Left hindlimb (tissue), 1 donor: ENCODE measurements around the gene MSMB.
"Not testable (repeated sequence)": the region's sequence is repeated elsewhere in the genome, so short reads cannot be mapped to it uniquely, and the experiment has no call there.

Experiments
- DNase-seq: peaks from one replicate; pipeline ENCODE4 v3.0.0-alpha.2; 2018

MSMB gene, protein sequence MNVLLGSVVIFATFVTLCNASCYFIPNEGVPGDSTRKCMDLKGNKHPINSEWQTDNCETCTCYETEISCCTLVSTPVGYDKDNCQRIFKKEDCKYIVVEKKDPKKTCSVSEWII

DNA sequence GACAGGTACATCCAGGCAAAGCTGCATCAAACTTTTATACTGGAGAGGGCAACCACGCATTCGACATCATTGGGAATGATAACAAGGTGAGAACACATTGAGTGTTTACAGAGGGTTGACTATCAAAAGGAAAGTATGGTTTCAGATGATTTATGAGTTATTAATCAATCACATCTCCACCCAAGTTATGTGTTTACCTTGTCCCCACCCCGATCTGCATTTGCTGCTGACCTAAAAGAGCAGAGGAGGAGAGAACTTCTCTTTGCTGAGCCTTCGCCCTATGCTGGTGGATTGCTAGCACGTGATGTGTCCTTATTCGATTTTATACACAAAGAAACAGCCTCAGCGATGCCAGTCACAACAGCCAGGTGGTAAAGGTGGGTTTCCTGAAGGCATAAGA lies at the start of gene MSMB:
TSS of gene MSMB (minus strand) at position 9 of the 400 bp plus-strand sequence. CDS start 32 bp downstream, outside the sequence.
- DNase-seq, result no peak

DNA sequence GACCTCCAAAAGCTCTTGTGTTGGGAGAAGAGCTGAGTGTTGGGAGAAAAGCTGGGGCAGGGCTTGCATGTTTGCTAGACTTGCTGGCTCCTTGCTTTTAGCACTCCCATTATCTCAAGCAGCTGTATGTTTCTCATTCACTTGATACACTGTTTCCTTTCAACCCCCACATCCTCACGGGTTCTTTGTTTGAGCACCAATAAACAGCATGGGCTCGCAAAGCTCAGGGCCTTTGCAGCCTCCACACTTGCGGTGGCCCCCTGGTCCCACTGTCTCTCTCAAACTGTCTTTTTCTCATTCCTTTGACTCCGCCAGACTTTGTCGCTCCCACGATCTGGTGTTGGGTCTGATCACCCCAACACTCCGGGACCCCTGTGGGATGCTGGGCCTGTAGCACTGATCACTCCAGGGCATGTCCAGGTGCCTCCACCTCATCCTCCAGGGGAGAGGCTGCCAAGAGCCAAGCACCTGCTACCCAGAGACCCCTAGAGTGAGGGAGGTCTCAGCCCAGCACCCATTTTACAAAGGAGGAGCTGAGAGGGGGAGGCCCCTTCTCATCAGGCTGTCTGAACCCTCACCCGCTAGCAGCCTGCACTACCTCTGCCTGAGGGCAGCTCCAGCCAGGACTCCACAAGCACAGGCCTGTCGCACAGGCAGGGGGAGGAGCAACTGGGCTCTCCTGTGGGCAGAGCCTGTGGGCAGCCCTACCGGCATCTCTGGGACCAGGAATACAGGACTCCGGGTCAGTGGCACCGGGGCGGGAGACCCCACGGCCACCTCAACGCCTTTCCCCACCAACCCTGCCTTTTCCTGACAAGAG lies 49.1 kb upstream of the MSMB start:
- no peak for DNase-seq

DNA sequence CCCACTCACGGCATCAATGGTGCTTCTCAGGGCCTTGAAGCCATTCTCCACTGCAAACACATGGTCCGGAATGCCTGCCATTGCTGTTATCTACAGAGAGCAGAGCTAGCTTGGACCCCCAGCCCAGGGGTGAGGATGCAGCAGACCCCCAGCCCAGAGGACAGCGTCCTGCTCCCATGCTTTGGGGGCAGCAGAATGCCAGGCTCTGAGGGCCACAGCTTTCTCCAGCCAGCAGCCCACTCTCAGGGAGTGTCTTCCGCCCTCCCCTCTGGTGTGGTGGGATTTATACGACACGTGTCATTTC lies 48.1 kb upstream of the MSMB start:
- no peak for DNase-seq

DNA sequence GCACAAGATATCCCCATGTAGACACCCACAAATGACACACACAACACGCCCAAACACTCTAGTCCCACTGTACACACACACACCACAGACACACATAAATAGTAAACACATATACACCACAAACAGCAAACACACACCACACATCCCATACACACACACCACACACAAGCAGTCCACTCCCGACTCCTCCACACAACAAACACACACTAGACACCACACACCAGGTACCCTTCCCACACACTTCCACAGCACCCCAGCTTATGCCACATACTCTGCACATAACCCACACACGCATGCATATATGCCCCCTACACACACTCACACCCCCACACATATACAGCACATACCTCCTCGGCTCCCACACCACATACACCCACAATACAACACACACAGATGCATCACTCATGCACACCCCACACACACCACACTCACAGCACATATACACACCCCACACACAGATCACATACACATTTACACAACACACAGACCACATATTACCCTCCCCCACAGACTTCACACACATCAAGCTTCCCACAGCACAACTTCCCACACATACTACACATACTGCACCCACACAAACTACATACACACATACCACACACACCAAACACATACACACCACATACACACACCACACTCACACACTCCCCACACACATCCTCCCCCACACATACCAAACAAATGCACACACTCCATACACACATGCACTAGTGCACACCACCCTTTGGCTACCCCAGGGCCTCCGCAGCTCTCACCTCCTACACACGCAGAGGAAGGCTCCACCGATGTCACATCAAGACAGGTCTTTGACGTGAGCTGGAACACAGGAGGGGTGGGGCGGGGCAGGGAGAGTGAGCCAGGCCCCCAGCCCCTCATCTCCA lies 47.5 kb upstream of the MSMB start:
- DNase-seq, result not testable (repeated sequence)

DNA sequence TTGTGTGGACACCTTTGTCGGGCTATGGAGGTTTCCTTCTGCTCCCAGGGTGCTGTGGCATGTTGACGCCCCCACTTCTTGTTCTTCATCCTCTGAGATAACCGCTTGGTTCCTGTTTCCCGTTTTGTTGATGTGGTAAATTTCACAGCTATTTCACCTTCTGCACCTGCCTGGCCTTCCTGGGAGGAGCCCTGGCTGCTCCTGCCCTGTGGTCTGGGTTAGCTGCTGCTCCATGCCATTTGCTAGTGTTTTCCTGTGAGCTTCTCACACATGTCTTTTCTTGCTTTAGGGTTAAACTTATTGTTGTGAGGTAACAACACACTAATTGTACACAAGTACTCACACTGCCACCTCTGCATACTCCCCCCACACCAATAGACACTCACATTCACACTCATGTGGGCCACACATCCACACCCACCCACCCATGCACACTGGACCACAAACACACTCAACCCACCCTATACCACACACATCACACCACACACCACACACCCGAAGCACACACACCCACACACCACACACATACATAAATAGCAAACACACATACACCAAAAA lies 46.5 kb upstream of the MSMB start:
- DNase-seq, result no peak

DNA sequence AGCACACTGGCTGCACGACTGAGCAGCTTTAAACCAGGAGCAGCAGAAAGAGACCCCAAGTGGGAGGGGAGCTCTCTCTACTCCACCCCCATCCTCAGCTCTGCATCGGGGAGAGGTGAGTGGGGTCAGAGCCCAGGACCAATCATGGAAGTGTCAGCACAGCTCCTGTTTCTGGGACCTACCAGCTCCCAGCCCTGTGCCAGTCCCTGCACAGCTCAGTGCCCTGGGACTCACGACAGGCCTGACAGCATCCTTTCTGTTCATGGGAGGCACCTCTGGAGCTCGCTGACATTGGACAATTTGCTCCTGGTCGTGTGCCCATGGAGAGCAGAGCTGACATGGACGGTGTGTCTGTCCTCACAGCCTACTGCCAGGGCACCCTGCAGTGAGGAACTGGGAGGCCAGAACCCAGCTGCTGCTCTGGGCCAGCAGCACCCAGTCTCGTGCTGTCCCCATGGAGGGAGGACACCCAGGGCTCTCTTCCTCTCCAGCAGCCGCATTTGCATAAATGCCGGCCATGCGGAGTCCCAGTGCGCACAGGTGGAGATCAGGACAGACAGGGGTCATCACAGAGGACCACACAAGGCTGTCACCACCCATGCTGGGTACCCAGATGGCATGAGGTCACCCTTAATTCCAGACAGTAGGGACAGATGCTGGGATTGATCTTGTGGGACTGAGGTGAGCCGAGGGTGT lies 45.9 kb upstream of the MSMB start:
- DNase-seq, result no peak

DNA sequence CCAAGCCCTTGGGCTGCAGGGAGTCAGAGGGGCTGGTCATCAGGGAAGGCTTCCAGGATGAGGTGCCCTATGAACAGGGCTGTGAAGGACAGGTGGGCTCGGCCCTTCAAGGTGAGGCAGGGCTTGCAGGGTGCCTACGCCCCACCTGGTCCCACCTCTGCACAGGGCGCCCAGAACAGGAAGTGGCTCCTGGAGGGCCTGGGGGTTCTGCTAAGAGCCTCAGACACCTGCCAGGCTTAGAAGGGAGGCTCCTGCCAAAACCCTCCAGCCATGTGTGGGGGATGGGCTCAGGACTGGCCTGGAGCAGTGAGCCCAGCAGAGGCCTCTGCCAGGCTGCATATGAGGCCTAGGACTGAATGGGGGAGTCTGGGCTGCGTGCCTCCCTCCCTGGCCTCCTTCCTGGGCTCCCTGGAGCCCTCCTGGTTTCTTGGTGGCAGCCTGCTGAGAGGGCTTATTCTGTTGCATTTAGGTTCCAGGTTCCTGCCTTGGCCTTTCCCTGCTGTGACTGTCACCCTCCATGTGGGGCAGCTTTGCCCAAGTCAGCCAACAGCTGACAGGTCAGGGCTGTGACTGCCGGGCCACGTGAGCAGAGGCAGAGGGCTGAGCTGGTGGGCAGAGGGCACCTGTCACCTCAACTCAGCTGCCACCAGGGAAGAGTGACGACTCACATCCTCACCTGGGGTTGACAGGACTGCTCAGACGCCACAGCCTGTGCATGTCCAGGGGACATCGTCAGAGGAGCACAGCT lies 45.2 kb upstream of the MSMB start:
- DNase-seq, result no peak

DNA sequence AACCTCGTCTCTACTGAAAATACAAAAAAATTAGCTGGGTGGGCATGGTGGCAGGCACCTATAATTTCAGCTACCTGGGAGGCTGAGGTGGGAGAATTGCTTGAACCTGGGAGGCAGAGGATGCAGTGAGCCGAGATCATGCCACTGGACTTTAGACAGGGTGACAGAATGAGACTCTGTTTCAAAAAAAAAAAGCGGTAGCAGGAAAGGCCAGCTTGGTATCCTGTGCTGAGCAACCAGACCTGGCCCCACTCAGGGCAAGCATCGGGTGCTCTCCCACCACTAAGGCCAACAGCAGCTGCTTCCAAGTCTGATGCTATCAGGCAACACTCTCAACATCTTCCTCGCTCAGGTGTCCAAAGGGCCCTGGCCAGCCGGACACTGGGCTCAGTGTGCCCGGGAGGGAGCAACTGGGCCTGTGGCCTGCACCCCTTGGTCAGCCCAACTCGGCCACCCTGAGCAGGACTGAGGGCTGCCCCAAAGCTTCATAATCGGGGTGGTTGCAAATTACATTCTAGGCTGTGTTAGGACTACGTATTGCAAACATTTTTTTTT lies 44.3 kb upstream of the MSMB start:
- DNase-seq, result no peak

DNA sequence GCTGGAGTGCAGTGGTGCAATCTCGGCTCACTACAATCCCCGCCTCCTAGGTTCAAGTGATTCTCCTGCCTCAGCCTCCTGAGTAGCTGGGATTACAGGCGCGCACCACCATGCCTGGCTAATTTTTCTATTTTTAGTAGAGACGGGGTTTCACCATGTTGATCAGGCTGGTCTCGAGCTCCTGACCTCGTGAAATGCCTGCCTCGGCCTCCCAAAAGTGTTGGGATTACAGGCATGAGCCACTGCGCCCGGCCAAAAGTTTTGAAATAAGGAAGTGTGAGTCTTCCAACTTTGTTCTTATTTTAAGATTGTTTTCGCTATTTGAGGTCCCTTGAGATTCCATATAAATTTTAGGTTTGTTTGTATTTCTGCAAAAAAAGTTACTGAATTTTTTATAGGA lies 41.3 kb upstream of the MSMB start:
- not testable (repeated sequence) for DNase-seq

DNA sequence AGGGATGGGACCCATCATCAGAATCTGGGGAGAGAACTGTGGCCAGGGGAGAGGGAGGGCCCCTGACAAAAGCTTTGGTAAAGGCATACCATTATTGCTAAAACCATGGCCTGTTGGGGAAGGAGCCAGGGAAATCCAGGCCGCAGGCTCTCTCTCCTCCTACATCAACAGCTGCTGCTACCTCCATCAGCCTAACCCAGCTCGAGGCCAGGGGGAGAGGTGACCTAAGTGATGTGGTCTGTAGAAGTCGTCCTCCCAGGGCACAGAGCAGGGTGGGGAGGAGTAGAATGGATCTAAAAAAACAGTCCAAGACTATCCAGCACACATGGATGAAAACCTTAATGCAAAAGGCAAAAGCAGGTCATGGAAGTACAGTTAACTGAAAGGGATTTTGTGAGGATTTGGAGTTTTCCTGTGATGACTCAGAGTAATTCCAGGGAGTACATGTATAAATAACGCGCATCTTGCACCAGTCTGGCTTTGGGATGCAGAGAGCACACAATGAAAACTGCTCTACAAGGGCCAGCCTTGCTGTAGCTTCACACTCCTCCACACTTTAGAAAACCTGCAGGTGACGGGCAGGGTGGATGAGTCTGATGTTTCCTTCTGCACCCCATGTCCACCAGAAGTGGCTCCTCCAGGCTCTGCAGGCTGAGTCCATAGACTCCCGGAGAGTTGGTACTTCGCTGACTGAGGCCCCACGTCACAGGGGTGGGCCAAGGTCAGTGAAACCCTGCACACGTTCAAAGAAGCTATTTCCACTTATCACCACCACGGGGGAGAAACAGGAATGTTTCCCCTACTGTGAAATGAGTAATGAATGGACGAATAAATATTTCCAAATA lies 38.5 kb upstream of the MSMB start:
- DNase-seq, result no peak

DNA sequence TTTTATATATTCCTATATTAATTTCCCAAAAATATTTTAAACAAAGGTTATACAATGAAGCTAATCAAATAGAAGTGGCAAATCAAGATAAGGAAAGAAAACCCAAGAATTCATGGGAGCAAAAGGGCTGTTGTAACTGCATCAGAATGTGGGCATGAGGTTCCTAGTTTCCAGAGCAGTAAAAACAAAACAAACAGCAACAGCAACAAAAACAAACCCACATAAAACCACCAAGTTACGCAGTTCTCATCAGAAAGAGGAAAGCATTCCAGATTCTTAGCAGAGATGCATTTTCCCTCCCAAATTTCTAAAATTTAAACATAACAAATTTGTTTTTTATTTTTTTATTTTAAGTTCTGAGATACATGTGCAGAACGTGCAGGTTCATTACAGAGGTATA lies 34.8 kb upstream of the MSMB start:
- DNase-seq, result no peak

DNA sequence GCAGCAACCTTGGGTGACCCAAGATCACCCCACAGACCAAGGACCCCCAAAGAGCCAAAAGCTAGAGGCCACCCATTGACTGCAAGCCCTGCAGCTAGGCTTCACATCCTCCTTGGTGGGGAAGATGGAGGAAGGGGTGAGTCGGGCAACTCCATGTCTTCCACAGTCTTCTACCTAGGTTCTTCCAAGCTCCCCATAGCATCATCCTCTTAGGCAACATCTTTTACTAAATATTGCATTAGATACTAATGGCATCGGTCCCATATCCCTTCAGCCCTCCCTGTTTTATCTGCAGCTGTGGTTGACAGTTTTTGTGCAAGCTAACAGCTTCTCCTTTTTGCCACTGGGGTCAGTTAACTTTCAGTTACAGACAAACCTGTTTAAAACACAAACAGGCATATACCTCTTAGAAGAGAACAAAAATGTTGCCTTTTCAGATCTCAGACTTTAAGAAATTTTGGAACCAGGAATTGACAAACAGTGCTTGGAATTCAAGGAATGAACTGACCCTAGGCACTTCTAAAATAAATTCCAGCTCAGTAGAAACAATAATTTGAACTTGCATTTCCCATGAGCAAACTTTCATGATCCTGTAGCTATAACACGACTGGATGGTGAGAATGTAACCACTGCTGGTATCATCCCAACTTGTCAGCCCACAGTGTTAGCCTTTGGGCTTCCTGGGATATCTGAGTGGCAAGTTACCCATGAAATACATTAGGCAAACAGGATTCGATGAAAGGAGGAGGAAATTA lies 33.9 kb upstream of the MSMB start:
- no peak for DNase-seq

DNA sequence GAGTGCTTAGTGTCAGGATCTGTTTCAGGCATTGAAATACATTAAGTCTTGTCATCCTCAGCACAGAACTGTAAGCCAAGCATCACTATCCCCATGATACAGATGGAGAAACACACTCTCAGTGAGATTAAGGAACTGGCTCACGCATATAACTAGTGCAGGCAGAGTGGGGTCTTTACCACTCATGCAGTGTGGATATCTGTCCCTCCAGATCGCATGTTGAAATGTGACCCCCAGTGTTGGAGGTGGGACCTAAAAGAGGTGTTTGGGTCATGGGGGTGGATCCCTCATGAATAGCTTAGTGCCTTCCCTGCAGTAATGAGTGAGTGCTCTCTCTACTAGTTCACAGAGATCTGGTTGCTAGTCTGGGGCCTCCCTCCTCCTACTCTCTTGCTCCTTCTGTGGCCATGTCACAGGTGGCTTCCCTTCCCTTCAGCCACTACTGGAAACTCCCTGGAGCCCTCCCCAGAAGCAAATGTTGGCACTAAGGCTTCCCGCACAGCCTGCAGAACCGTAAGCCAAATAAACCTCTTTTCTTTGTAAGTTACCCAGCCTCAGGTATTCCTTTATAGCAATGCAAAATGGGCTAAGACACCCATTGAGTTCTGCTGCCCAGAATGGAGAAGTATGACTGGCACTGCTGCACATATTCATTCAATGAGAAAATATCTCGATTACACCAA lies 31.8 kb upstream of the MSMB start:
- DNase-seq, result no peak

DNA sequence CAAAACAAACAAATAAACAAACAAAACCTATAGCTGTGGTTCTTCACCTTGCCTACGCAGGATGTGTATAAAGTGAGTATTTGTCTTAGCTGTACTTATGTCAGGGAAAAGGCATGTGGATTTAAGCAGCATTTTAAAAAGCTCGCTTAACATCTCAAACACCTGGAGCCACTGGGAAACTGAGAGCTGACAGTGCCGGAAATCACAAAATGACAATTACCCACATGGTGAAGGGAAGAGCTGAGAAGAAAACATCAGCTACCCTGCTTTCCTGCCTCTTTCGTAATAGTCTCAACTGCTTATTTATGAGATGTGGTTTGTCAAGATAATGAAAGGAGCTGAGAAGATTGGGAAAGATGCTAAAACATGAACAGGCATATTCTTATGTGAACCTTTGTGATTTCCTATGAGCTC lies 31.1 kb upstream of the MSMB start:
- DNase-seq, result no peak

DNA sequence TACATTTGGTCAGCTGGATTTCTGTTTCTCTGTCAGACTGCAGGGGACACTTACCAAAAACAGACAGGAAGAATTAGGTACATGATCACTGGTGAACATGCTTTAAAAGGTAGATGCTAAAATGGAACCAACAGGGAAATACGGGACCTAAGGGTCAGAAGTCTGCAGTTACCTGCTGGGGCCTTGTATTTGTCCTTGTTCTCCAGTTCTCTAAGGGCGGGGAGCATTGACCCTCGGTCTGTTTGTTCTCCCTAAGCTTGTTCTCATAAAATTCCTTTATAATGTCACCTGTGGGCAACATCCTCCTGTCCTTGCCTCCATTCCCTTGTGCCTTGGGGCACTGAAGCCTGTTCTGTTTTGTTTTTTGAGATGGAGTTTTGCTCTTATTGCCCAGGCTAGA lies 29.8 kb upstream of the MSMB start:
- no peak for DNase-seq

DNA sequence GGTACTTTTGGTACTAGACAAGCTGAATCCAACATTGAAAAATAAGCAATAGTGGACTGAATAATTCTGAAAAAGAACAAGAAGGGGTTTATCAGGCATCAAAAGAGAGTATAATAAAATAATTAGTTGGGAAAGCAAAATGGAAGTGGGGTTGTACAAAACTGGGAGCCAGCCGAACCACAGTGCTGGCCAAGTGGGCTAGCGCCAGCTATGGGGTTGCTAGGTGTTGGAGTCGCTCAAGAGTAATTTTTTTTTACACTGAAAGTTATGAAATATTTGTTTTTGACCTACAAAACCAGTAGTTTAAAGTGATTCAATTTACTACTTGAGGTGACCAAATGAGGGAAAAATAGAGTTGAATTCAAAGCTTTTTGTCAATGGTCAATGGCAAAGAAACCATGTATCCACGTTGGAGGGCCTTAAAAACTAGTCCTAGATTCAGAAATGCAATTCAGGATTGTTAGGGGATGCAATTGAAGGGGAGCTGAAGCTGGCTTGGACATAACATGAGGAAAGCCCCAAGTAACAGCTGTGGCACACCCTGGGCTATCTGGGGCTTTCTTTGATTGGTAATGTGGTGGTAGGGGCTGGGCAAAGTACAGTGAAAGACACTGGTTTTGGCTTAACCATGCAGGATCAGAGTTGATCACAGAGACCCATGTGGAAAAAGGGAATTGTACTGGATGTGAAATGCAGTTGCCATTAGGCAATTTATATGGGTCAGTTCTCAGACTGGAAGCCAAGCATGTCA lies 28.3 kb upstream of the MSMB start:
- no peak for DNase-seq

DNA sequence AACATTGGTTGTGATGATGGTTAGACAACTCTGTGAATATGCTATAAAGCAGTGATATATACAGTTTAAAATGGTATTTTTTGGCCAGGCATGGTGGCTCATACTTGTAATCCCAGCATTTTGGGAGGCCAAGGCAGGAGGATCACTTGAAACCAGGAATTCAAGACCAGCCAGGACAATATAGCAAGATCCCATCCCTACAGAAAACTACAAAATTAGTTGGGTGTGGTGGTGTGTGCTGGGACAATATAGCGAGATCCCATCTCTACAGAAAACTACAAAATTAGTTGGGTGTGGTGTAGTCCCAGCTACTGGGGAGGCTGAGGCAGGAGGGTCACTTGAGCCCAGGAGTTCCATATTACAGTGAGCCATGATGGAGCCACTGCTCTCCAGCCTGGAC lies 27.5 kb upstream of the MSMB start:
- no peak for DNase-seq

DNA sequence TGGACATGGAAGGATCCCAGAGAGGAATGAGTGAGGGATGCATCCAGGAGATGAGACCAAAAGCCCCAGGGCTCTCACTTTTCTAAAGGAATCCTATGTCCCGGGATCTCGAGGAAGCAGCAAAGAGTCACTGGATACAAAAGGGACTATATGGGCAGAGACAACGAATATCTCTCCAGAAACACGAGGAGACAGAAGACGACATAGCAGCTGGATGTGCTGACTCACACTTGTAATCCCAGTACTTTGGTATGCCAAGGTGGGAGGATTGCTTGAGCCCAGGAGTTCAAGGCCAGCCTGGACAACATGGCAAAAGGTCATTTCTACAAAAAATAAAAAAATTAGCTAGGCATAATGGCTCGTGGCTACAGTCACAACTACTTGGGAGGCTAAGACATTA lies 24.7 kb upstream of the MSMB start:
- no peak for DNase-seq
